HepG2 (cell line): Measurements from ENCODE around the gene TMEM139. TPM values are rescaled to one million over a fixed set of nuclear protein-coding genes. Genes with fewer than 3 reads are reported as not detected.

Experiments used
- ATF6 ChIP-seq: sonication (generic); formaldehyde crosslinking; conservative IDR thresholded peaks from 2 replicates; pipeline ENCODE4 v1.4.0; 2020; ENCODE audit warnings: missing genetic modification reagents
- ATF7-NPFF ChIP-seq: sonication (generic); formaldehyde crosslinking; IDR thresholded peaks from 2 replicates; pipeline ENCODE4 v1.8.1; 2023; ENCODE audit warnings: mild to moderate bottlenecking, low read depth, missing genetic modification reagents, moderate library complexity
- CCDC6 ChIP-seq: sonication (generic); formaldehyde crosslinking; IDR thresholded peaks from 2 replicates; pipeline ENCODE4 v1.8.1; 2022; ENCODE audit warnings: mild to moderate bottlenecking, missing genetic modification reagents, moderate library complexity
- DBP ChIP-seq: sonication (generic); formaldehyde crosslinking; IDR thresholded peaks from 2 replicates; pipeline ENCODE4 v1.4.0; 2020; ENCODE audit warnings: missing genetic modification reagents; ENCODE audit errors: not compliant biosample characterization
- DZIP1 ChIP-seq: sonication (generic); formaldehyde crosslinking; IDR thresholded peaks from 2 replicates; pipeline ENCODE4 v1.5.0; 2020; ENCODE audit warnings: mild to moderate bottlenecking, missing genetic modification reagents
- FOXK2 ChIP-seq: fragments of 450-650 bp; IDR thresholded peaks from 2 replicates; pipeline ENCODE4 v1.6.1; 2016
- KDM4B ChIP-seq: sonication (generic); formaldehyde crosslinking; IDR thresholded peaks from 2 replicates; pipeline ENCODE4 v1.4.0; 2020; ENCODE audit warnings: missing genetic modification reagents
- MTF2 ChIP-seq: sonication (generic); formaldehyde crosslinking; IDR thresholded peaks from 2 replicates; pipeline ENCODE4 v1.5.0; 2020; ENCODE audit warnings: missing genetic modification reagents, borderline replicate concordance
- NR2C2 ChIP-seq: sonication (generic); formaldehyde crosslinking; IDR thresholded peaks from 2 replicates; pipeline ENCODE4 v1.4.0; 2020; ENCODE audit warnings: missing genetic modification reagents, mild to moderate bottlenecking, moderate library complexity, borderline replicate concordance
- SAP130 ChIP-seq: IDR thresholded peaks from 2 replicates; pipeline ENCODE4 v1.6.1; 2016; ENCODE audit warnings: low read depth
- SOX5 ChIP-seq: IDR thresholded peaks from 2 replicates; pipeline ENCODE4 v1.6.1; 2016; ENCODE audit warnings: borderline replicate concordance
- TGIF2 ChIP-seq: IDR thresholded peaks from 2 replicates; pipeline ENCODE4 v1.6.1; 2016; ENCODE audit warnings: control low read depth, missing compliant biosample characterization
- TRIM22 ChIP-seq: fragments of 450-650 bp; IDR thresholded peaks from 2 replicates; pipeline ENCODE4 v1.6.1; 2017
- ZBTB25 ChIP-seq: IDR thresholded peaks from 2 replicates; pipeline ENCODE4 v1.6.1; 2018; ENCODE audit warnings: missing genetic modification reagents
- ZFP36L1 ChIP-seq: sonication (generic); formaldehyde crosslinking; IDR thresholded peaks from 2 replicates; pipeline ENCODE4 v1.8.0; 2022; ENCODE audit warnings: mild to moderate bottlenecking, missing genetic modification reagents, moderate library complexity
- ZNF224 ChIP-seq: sonication (generic); formaldehyde crosslinking; IDR thresholded peaks from 2 replicates; pipeline ENCODE4 v1.5.0; 2020; ENCODE audit warnings: mild to moderate bottlenecking, missing genetic modification reagents
- ZNF451 ChIP-seq: sonication (generic); formaldehyde crosslinking; IDR thresholded peaks from 2 replicates; pipeline ENCODE4 v1.5.0; 2020; ENCODE audit warnings: mild to moderate bottlenecking, missing genetic modification reagents
- ZNF710 ChIP-seq: sonication (generic); formaldehyde crosslinking; IDR thresholded peaks from 2 replicates; pipeline ENCODE4 v1.5.0; 2020; ENCODE audit warnings: mild to moderate bottlenecking, missing genetic modification reagents, borderline replicate concordance
- ZNF768 ChIP-seq: sonication (generic); formaldehyde crosslinking; IDR thresholded peaks from 2 replicates; pipeline ENCODE4 v1.4.0; 2020; ENCODE audit warnings: missing genetic modification reagents
- polyA plus RNA-seq, 8 experiments: library from polyadenylated mRNA; depleted of rRNA in 3 of 8; stranded (reverse) in 7 of 8; unstranded in 1 of 8; fragments of >200 nt; fragmentation: Illumina TruSeq in 4 of 8; extraction: Trizol in 4 of 8; gene quantifications; 2 replicates each; pipeline versions ENCODE4 v1.2.1 to v1.2.3, GENCODE V29; 2011 to 2016; ENCODE audit warnings: low read depth in 4 of 8, missing spikeins in 1 of 8, mixed read lengths in 1 of 8; ENCODE audit not compliant: insufficient read depth in 1 of 8
- total RNA-seq, 5 experiments: library from RNA; depleted of rRNA; stranded (reverse); fragments of >200 nt; fragmentation: Illumina TruSeq; extraction: Trizol; gene quantifications; 2 replicates each; pipeline ENCODE4 v1.2.3, GENCODE V29; 2016; ENCODE audit warnings: low read depth in 1 of 5

Gene TMEM139
- total and polyA plus RNA-seq, 2 of the 13 experiments (the other 11 are each of a cell fraction or from before 2014, with no cell fraction given), result 7.9 to 14.0 TPM

GRCh38 chr7:143279186-143280098, 5.3 kb upstream of the TMEM139 start (continued):
- TF ChIP-seq NR2C2 (no peak), MTF2 (CRISPR knock-in tag) (no peak), ZNF224 (CRISPR knock-in tag) (no peak), FOXK2 (peak; percentile 42; the same call in 1 of the 2 replicates), ATF7-NPFF (CRISPR knock-in tag) (no peak), DBP (CRISPR knock-in tag) (no peak), CCDC6 (no peak), TGIF2 (peak; percentile 79; the same call in 1 of the 2 replicates), SAP130 (CRISPR knock-in tag) (peak; percentile 84), TRIM22 (no peak), ZNF768 (CRISPR knock-in tag) (peak; percentile 48; the same call in 1 of the 2 replicates), ATF6 (no peak), DZIP1 (no peak), KDM4B (CRISPR knock-in tag) (no peak), ZNF451 (CRISPR knock-in tag) (no peak), ZBTB25 (no peak), ZFP36L1 (no peak), ZNF710 (CRISPR knock-in tag) (no peak), SOX5 (CRISPR knock-in tag) (peak; percentile 32; the same call in 1 of the 2 replicates)
